IPS-18a (cell line): Measurements from ENCODE around the gene ZCCHC2.

Experiments
- H3K27ac ChIP-seq: one replicate; pipeline ENCODE4 v1.5.1; 2013; ENCODE audit warnings: low read length
- H3K27me3 ChIP-seq: one replicate; pipeline ENCODE4 v1.6.1; 2013; ENCODE audit warnings: mild to moderate bottlenecking, low read length; ENCODE audit not compliant: control insufficient read depth, insufficient read depth
- H3K36me3 ChIP-seq: one replicate; pipeline ENCODE4 v1.6.1; 2013; ENCODE audit warnings: low read depth, low read length; ENCODE audit not compliant: control insufficient read depth
- H3K4me1 ChIP-seq: one replicate; pipeline ENCODE4 v1.6.1; 2013; ENCODE audit warnings: low read depth, low read length; ENCODE audit not compliant: control insufficient read depth
- H3K4me3 ChIP-seq: one replicate; pipeline ENCODE4 v1.5.1; 2013; ENCODE audit warnings: low read length
- H3K9ac ChIP-seq: one replicate; pipeline ENCODE4 v1.6.1; 2013; ENCODE audit warnings: mild to moderate bottlenecking, low read length, moderate library complexity
- H3K9me3 ChIP-seq: one replicate; pipeline ENCODE4 v1.6.1; 2013; ENCODE audit warnings: low read depth, low read length; ENCODE audit not compliant: control insufficient read depth

ZCCHC2 gene

DNA sequence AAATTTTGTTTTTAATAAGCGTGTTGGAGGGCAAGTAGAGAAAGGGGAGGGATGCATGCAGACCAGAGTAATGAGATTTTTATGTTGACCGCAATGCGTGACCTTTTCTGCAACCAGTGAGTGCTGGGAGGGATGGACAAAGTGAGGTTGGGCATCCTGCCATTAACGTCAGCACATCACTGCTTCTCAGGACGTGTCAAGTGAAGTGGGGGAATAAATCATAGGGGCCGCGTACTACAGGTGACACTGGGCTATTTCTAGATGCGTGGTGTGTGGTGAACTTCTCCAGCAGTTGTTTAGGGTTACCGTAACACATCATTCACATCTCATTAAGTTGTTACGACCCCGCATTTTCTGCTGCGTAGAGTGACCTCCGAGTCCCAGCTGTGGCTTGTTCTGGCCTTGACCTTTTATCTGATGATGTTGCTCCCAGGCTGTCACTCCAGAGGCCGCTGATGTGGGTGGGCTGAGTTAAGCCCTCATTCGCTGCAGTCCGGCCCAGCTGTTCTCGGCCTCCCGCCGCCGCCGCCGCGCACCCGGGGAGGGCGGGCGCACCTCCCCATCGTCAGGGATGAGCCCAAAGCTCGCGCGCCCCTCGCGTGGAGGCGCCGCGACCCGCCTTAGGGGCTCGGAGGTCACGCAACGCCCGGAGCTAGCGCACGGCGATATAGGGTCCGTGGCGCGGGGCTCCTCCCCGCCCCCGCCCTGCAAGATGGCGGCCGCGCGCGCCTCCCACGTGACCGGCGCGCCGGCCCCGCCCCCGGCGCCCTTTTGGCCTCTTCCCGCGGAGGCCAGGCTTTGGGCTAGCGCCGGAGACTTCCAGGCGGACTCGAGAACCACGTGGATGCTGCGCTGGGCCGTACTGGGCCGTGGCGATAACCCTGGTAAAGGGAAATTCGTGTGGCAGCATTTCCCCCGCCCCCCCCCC, 3.5 kb downstream of the ZCCHC2 start:
- H3K4me1 ChIP-seq = peaks cover 24% of the 10 kb centered on the region

DNA sequence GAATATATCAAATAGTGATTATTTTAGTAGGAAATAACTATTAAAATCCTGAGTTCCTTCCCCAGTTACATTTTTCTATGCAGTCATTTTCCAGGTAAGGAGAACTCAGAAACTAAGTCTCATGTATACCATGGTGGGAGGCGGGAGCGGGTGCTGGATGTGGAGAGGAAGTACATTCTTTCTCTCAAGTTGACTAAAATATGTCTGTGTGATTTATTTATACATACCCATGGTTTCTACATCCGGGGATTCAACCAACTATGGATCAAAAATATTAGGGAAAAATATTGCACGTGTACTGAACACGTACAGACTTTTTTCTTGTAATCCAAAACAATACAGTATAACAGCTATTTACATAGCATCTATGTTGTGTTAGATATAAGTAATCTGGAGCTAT, 6.8 kb downstream of the ZCCHC2 start:
- H3K36me3 ChIP-seq = no peaks in the 10 kb centered on the region
- peaks cover 23% of the 10 kb centered on the region for H3K27me3 ChIP-seq
- peaks cover 21% of the 10 kb centered on the region for H3K4me1 ChIP-seq
- no peak overlapping the region for H3K9ac ChIP-seq
- no peak overlapping the region for H3K27ac ChIP-seq
- H3K4me3 ChIP-seq = no peak overlapping the region
- no peaks in the 10 kb centered on the region for H3K9me3 ChIP-seq

More for the DNA sequence above, 3.5 kb downstream of the ZCCHC2 start:
- Histone ChIP-seq H3K27ac (no peak overlapping the region), H3K9ac (no peak overlapping the region), H3K9me3 (no peaks in the 10 kb centered on the region), H3K4me3 (peak overlapping the region; percentile 65), H3K36me3 (no peaks in the 10 kb centered on the region), H3K27me3 (peaks cover 37% of the 10 kb centered on the region)

DNA sequence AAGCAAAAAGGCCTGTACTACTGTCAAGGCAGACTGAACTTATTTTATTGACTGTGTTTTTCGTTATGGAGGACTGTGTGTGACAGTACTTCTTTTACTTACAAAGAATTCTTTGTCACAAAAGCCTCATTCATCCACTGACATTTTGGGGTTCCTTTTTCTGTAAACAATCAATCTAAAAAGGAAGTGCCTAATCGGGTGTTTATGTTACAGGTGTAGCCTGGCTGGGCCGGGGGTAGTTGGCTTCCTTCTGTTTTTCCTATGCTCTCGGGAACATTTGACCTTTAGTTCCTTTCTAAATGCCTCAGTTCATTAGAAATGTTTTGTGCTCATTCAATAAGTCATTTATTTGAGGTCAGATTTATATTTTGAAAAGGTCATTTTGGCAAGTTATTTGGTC, 8.3 kb downstream of the ZCCHC2 start:
- Histone ChIP-seq H3K27me3 (peaks cover 8% of the 10 kb centered on the region), H3K36me3 (no peaks in the 10 kb centered on the region), H3K9me3 (no peaks in the 10 kb centered on the region), H3K4me1 (peaks cover 11% of the 10 kb centered on the region), H3K27ac (no peak overlapping the region), H3K9ac (no peak overlapping the region), H3K4me3 (no peak overlapping the region)

DNA sequence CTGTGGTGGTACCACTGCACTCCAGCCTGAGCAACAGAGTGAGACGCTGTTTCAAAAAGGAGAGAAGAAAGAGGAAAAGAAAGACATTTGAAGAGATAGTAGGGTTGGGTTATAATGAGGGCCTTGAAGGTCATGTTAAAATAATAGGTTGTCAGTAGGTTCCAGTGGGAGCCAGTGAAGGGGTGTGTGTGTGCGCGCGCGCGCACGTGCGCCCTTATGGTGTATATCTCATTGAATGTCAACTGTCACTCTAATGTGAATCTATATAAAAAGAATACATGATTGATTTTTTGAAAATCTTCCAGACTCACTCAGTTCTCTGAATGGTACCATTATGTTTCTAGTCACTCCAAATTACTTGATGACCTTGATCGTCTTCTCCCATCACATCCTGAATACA, 9.1 kb downstream of the ZCCHC2 start:
- Histone ChIP-seq H3K27me3 (peaks cover 5% of the 10 kb centered on the region), H3K4me3 (no peak overlapping the region), H3K9me3 (no peaks in the 10 kb centered on the region), H3K9ac (no peak overlapping the region), H3K27ac (no peak overlapping the region), H3K36me3 (no peaks in the 10 kb centered on the region), H3K4me1 (peaks cover 9% of the 10 kb centered on the region)

DNA sequence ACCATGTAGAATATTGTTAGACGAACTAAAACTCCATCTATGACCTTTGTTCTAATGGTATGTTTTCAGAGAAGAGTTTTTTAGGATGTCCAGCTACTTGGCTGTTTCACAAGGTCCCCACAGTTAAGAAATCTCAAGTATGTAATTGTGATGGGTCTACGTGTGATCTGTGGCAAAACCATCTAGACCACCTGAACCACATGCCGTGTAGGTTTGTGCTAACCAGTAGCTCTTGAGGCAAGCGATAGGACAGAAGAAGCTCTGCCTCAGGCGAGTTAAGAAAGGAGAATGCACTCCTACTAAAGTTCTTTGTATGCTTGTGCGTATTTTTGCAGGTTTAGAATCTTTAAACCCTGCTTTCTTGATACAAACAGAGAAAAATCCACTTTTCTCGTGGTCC, 13.2 kb downstream of the ZCCHC2 start:
- no peaks in the 10 kb centered on the region for H3K9me3 ChIP-seq
- H3K36me3 ChIP-seq = no peaks in the 10 kb centered on the region
- H3K27ac ChIP-seq = no peak overlapping the region
- no peak overlapping the region for H3K9ac ChIP-seq
- no peak overlapping the region for H3K4me3 ChIP-seq
- no peaks in the 10 kb centered on the region for H3K4me1 ChIP-seq
- H3K27me3 ChIP-seq = no peaks in the 10 kb centered on the region

DNA sequence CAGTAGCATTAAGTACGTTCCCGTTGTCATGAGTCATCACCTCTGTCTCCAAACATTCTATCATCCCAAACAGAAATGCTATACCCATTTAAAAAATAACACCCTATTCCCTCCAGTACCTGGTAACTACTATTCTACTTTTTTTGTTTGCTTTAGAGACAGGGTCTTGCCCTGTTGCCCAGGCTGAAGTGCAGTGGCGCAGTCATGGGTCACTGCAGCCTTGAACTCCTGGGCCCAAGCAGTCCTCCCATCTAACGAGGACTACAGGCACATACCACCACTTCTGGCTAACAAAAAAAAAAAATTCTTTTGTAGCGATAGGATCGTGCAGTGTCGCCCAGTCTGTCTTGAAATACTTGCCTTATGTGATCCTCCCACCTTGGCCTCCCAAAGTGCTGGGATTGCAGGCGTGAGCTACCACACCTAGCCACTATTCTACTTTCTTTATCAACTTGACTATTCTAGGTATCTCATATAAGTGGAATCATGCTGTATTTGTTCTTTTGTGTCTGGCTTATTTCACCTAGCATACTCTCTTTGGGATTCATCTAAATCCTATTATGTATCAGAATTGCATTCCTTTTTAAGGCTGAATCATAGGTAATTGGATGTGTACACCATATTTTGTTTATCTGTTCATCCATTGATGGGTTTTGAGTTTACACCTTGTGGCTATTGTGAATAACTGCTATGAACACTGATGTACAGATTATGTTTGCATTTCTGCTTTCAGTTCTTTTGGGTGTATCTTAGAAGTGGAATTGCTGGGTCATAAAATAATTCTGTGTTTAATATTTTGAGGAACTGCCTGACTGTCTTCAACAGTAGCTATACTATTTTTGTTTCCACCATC, 14.4 kb downstream of the ZCCHC2 start:
- no peaks in the 10 kb centered on the region for H3K9me3 ChIP-seq
- no peaks in the 10 kb centered on the region for H3K4me1 ChIP-seq
- no peaks in the 10 kb centered on the region for H3K27me3 ChIP-seq
- no peaks in the 10 kb centered on the region for H3K36me3 ChIP-seq
- H3K9ac ChIP-seq = no peak overlapping the region
- no peak overlapping the region for H3K27ac ChIP-seq
- H3K4me3 ChIP-seq = no peak overlapping the region

DNA sequence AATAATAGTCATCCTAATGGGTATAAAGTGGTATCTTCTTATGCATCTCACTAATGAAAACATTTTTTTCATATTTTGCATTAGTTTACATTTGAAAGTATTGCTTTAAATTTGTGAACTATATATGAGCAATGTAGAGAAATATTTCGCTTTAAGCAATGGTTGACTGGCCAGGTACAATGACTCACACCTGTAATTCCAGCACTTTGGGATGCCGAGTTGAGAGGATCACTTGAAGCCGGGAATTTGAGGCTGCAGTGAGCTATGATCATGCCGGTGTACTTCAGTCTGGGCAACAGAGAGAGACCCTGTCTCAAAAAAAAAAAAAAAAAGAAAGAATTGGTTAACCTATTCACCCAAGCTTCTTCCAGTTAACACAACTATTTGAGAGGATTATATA, 15.1 kb downstream of the ZCCHC2 start:
- no peak overlapping the region for H3K4me3 ChIP-seq
- H3K27ac ChIP-seq = no peak overlapping the region
- no peaks in the 10 kb centered on the region for H3K36me3 ChIP-seq
- no peaks in the 10 kb centered on the region for H3K9me3 ChIP-seq
- H3K27me3 ChIP-seq = no peaks in the 10 kb centered on the region
- H3K4me1 ChIP-seq = no peaks in the 10 kb centered on the region
- H3K9ac ChIP-seq = no peak overlapping the region

DNA sequence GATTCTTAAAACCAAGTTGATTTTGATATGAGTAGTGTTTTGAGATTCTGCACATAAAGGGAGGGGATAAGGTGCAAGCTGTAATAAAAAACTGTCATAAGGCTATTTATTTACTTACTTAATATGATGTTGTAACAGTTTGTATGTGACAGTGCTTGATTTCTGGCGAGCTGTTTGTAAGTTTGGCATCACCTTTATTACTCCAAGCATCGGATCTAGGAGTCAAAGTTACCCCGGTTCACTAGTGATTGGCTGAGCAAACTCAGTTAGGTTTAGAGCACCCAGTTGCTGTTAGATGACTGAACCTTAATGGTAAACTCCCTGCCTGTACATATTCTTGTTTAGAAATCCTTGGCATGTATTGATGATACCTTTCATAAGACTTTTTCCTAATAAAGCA, 16.1 kb downstream of the ZCCHC2 start:
- H3K27me3 ChIP-seq = no peaks in the 10 kb centered on the region
- H3K4me3 ChIP-seq = no peak overlapping the region
- no peak overlapping the region for H3K9ac ChIP-seq
- H3K4me1 ChIP-seq = no peaks in the 10 kb centered on the region
- no peaks in the 10 kb centered on the region for H3K36me3 ChIP-seq
- no peaks in the 10 kb centered on the region for H3K9me3 ChIP-seq
- no peak overlapping the region for H3K27ac ChIP-seq

DNA sequence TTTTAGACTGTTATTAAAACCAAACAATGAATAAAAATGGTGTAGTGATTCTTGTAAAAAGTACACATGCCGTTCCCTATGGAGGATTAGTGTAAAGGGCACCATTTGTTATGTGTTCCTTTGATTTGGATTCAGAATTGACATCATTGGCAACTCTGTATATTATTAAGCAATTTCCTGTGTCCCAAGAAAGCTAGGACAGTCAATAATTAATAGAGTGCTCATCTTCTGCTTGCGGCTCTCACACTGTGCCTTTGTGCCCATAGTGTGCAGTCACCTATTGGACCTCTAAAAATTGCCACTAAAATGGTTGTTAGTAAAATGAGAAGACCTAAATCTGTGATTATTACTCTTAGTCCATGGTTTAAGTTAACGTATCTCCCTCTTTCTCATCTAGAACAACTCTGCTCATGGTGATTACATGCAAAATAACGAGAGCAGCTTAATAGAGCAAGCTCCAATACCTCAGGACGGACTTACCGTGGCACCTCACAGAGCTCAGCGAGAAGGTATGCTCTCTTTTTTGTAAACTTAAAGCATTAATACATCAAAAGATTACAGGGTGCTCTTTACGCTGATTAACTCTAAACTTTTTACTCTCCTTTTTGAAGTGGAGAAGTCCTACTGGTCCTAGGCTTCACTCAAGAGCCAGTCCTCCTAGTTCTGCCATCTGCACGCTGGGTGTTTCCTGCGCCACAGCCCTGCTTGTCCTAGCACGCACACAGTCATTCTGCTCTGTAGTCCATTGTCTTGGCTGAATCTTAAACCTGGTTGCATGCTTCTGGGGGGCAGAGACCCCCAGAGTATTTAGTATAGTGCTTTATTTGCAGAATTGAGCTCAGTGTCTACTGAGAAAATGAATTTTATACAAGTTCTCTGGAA, 16.7 kb downstream of the ZCCHC2 start:
- H3K4me1 ChIP-seq = no peaks in the 10 kb centered on the region
- no peak overlapping the region for H3K27ac ChIP-seq
- peaks cover 2% of the 10 kb centered on the region for H3K36me3 ChIP-seq
- H3K9ac ChIP-seq = no peak overlapping the region
- no peak overlapping the region for H3K4me3 ChIP-seq
- no peaks in the 10 kb centered on the region for H3K9me3 ChIP-seq
- H3K27me3 ChIP-seq = no peaks in the 10 kb centered on the region

DNA sequence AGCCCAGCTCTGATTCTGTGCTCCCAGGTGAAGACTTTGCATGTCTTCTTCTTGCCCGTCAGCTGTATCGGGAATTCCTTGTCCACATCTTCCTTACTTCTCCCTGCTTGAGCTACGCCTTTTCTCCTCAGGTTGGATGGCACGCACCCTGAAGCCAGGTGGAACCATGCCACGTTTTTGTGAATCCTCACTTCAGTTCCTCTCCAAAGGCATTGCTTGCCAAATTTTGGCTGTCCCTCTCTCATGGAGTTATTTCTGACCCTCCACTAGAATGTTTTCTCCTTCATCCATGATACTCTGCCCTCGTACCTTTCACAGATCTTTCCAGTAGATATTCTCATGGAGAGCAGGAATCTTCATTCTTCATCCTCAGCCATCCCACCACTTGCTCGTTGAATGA, 20.2 kb downstream of the ZCCHC2 start:
- Histone ChIP-seq H3K36me3 (peaks cover 2% of the 10 kb centered on the region), H3K9me3 (no peaks in the 10 kb centered on the region)

DNA sequence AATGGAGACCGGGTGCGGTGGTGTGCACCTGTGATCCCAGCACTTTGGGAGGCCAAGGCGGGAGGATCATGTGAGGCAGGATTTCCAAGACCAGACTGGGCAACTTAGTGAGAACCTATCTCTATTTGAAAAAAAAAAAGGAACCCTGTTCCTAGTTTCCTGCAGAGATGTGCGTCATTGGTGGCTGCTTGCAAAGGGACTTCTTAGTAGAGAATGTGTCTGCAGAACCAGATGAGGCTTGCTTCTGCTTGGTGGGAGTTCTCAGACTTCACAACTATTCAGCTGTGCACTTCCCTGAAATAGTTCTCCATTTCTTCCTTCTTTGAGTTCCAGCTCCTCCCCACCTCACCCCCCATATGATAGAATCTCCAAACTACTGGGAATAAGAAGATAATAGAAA, 22.3 kb downstream of the ZCCHC2 start:
- Histone ChIP-seq H3K9ac (no peak overlapping the region), H3K27me3 (no peaks in the 10 kb centered on the region), H3K27ac (no peak overlapping the region), H3K4me1 (no peaks in the 10 kb centered on the region), H3K36me3 (peaks cover 2% of the 10 kb centered on the region), H3K9me3 (no peaks in the 10 kb centered on the region), H3K4me3 (no peak overlapping the region)

More for the DNA sequence above, 20.2 kb downstream of the ZCCHC2 start:
- H3K4me3 ChIP-seq = no peak overlapping the region
- H3K27me3 ChIP-seq = no peaks in the 10 kb centered on the region
- H3K4me1 ChIP-seq = no peaks in the 10 kb centered on the region
- no peak overlapping the region for H3K27ac ChIP-seq
- H3K9ac ChIP-seq = no peak overlapping the region
